GM12878 (cell line): ENCODE measurements around the gene DUOXA1. TPM values are rescaled to one million over a fixed set of nuclear protein-coding genes. Genes with fewer than 3 reads are reported as not detected.

Source experiments
- ATAC-seq: fragments of 200-7000 bp; cut with Tn5 transposase; 3 replicates; pipeline ENCODE4 v1.9.1; 2020; ENCODE audit warnings: mild to moderate bottlenecking, moderate library complexity
- BruUV-seq: library from RNA; stranded (reverse); fragments of 400-500 nt; replicated peaks from 2 replicates; lab custom pipeline; 2021; lab: Mats Ljungman, UMichigan
- CTCF ChIA-PET: fragments of 300-600 bp; sonication (Branson Sonifier 250); formaldehyde crosslinking; extraction: SDS; loops from one replicate; lab custom pipeline; 2021; ENCODE audit warnings: inconsistent platforms; lab: Yijun Ruan, JAX
- POLR2A ChIA-PET: fragments of 350-600 bp; formaldehyde crosslinking; extraction: SDS; loops from one replicate; lab custom pipeline; 2021; ENCODE audit warnings: inconsistent platforms; lab: Charles Lee
- RAD21 ChIA-PET: fragments of 300-600 bp; sonication (Branson Sonifier 250); formaldehyde crosslinking; loops from one replicate; lab custom pipeline; 2023; ENCODE audit warnings: antibody characterized with exemption; ENCODE audit not compliant: unreplicated experiment; lab: Charles Lee
- SMC1A ChIA-PET: fragments of 300-600 bp; sonication (Branson Sonifier 250); formaldehyde crosslinking; loops from one replicate; lab custom pipeline; 2023; ENCODE audit not compliant: unreplicated experiment, uncharacterized antibody; lab: Charles Lee
- DNase-seq: peaks from one replicate; pipeline ENCODE4 v3.0.0-alpha.2; 2011; ENCODE audit warnings: low read depth, low spot score
- FAIRE-seq: peaks from 3 replicates; lab custom pipeline; 2011; peaks lifted over from hg19 to GRCh38; lab: Jason Lieb, UNC
- H2AFZ ChIP-seq: 2 replicates; pipeline ENCODE4 v1.6.0; 2011; ENCODE audit warnings: low read depth, low read length, control low read depth; ENCODE audit not compliant: control insufficient read depth
- H3K27ac ChIP-seq: 2 replicates; pipeline ENCODE4 v1.5.1; 2011; ENCODE audit warnings: control low read depth; ENCODE audit not compliant: control insufficient read depth, insufficient read depth
- H3K27me3 ChIP-seq, 2 experiments: replicated peaks in 1 of 2; 2 replicates each; pipeline versions ENCODE4 v1.6.0 to v1.6.1; 2011; ENCODE audit warnings: low read length in 1 of 2; ENCODE audit not compliant: control insufficient read depth in 2 of 2, insufficient read depth in 2 of 2
- H3K36me3 ChIP-seq, 2 experiments: 2 replicates each; pipeline ENCODE4 v1.5.1; 2011; ENCODE audit warnings: low read length in 1 of 2; ENCODE audit not compliant: control insufficient read depth in 2 of 2, insufficient read depth in 2 of 2
- H3K4me1 ChIP-seq: 2 replicates; pipeline ENCODE4 v1.6.1; 2011; ENCODE audit warnings: mild to moderate bottlenecking, low read length, moderate library complexity, mixed read lengths; ENCODE audit not compliant: control insufficient read depth, insufficient read depth
- H3K4me2 ChIP-seq: 2 replicates; pipeline ENCODE4 v1.6.0; 2011; ENCODE audit warnings: control low read depth; ENCODE audit not compliant: control insufficient read depth, insufficient read depth
- H3K4me3 ChIP-seq: fragments of 200-600 bp; sonication (generic); 2 replicates; pipeline ENCODE4 v1.5.1; 2016
- H3K79me2 ChIP-seq: 2 replicates; pipeline ENCODE4 v1.6.0; 2011; ENCODE audit warnings: low read length; ENCODE audit not compliant: control insufficient read depth, insufficient read depth
- H3K9ac ChIP-seq: 2 replicates; pipeline ENCODE4 v1.8.0; 2011; ENCODE audit warnings: low read length, control low read depth, mixed read lengths; ENCODE audit not compliant: control insufficient read depth, insufficient read depth
- H3K9me3 ChIP-seq: replicated peaks from 3 replicates; pipeline ENCODE4 v1.5.1; 2011; ENCODE audit warnings: mild to moderate bottlenecking, low read length; ENCODE audit not compliant: control insufficient read depth, insufficient read depth
- H4K20me1 ChIP-seq: 2 replicates; pipeline ENCODE4 v1.6.0; 2011; ENCODE audit not compliant: control insufficient read depth, insufficient read depth
- ATF7 ChIP-seq: fragments of 450-650 bp; IDR thresholded peaks from 2 replicates; pipeline ENCODE4 v1.6.1; 2016; ENCODE audit warnings: low read depth, mild to moderate bottlenecking
- BHLHE40 ChIP-seq, 2 experiments: fragments of 450-650 bp in 1 of 2; IDR thresholded peaks; 2 replicates each; pipeline ENCODE4 v1.6.1; 2011 to 2017; ENCODE audit warnings: low read depth in 2 of 2, borderline replicate concordance in 1 of 2, improper control_type of control experiment in 1 of 2, low read length in 1 of 2, mild to moderate bottlenecking in 1 of 2
- CREB1 ChIP-seq: IDR thresholded peaks from 2 replicates; pipeline ENCODE4 v1.6.1; 2012; ENCODE audit warnings: low read depth, mild to moderate bottlenecking, inconsistent platforms
- GABPA ChIP-seq: IDR thresholded peaks from 2 replicates; pipeline ENCODE4 v1.6.1; 2014; ENCODE audit warnings: antibody characterized with exemption, low read depth, mild to moderate bottlenecking, inconsistent platforms
- IKZF2 ChIP-seq, 2 experiments: fragments of 450-650 bp; IDR thresholded peaks; 2 replicates each; pipeline ENCODE4 v1.6.1; 2017; ENCODE audit warnings: mild to moderate bottlenecking in 2 of 2, moderate library complexity in 2 of 2
- KAT2A ChIP-seq: conservative IDR thresholded peaks from 2 replicates; pipeline ENCODE4 v1.6.1; 2011; ENCODE audit warnings: low read depth, low read length; ENCODE audit not compliant: control insufficient read depth
- NFXL1 ChIP-seq: fragments of 450-650 bp; IDR thresholded peaks from 2 replicates; pipeline ENCODE4 v1.6.1; 2017; ENCODE audit warnings: antibody characterized with exemption, mild to moderate bottlenecking, borderline replicate concordance
- NR2F1 ChIP-seq: fragments of 450-650 bp; conservative IDR thresholded peaks from 2 replicates; pipeline ENCODE4 v1.6.1; 2017; ENCODE audit warnings: mild to moderate bottlenecking
- POLR2A ChIP-seq: IDR thresholded peaks from 2 replicates; pipeline ENCODE4 v1.6.1; 2011; ENCODE audit warnings: low read depth, mild to moderate bottlenecking, low read length
- POLR2AphosphoS5 ChIP-seq: IDR thresholded peaks from 2 replicates; pipeline ENCODE4 v1.6.1; 2011; ENCODE audit warnings: mild to moderate bottlenecking, low read length, inconsistent platforms
- RFX5 ChIP-seq: IDR thresholded peaks from 2 replicates; pipeline ENCODE4 v1.6.1; 2011; ENCODE audit warnings: low read depth, low read length, improper control_type of control experiment
- SRF ChIP-seq, 2 experiments: IDR thresholded peaks; 2 replicates each; pipeline ENCODE4 v1.6.1; 2011; ENCODE audit warnings: low read depth in 2 of 2, low read length in 2 of 2, mild to moderate bottlenecking in 1 of 2, moderate library complexity in 1 of 2
- SUPT20H ChIP-seq: IDR thresholded peaks from 2 replicates; pipeline ENCODE4 v1.6.1; 2011; ENCODE audit warnings: low read depth, mild to moderate bottlenecking, low read length, moderate library complexity, borderline replicate concordance; ENCODE audit not compliant: control insufficient read depth
- ZBTB4 ChIP-seq: fragments of 450-650 bp; formaldehyde crosslinking; IDR thresholded peaks from 2 replicates; pipeline ENCODE4 v1.4.0; 2022; ENCODE audit warnings: mild to moderate bottlenecking, moderate library complexity
- ZNF207 ChIP-seq: fragments of 450-650 bp; IDR thresholded peaks from 2 replicates; pipeline ENCODE4 v1.6.1; 2014; ENCODE audit warnings: antibody characterized with exemption, mild to moderate bottlenecking, borderline replicate concordance
- WGBS: methylation state at CpG from one replicate; pipeline ENCODE4 v1.1.6; 2016; ENCODE audit warnings: low lambda C conversion rate; ENCODE audit not compliant: insufficient replicate concordance, insufficient coverage; ENCODE audit errors: missing lambda C conversion rate; 5-methylcytosine and 5-hydroxymethylcytosine counted together
- in situ Hi-C: fragments of 300-500 bp; cut with MboI; formaldehyde crosslinking; loops from 9 replicates; pipeline ENCODE4 v1.14.3; 2018; ENCODE audit warnings: mixed read lengths
- intact Hi-C: fragments of 100-400 bp; cut with micrococcal nuclease; formaldehyde crosslinking; loops from one replicate; pipeline ENCODE4 v1.14.2; 2022; ENCODE audit not compliant: unreplicated experiment
- polyA plus RNA-seq, 11 experiments: library from polyadenylated mRNA; depleted of rRNA in 4 of 11; unstranded in 6 of 11; stranded (reverse) in 5 of 11; fragments of >200 nt; fragmentation: Nextera tagmentation in 4 of 11; fragmentation: Illumina TruSeq in 1 of 11; extraction: Ambion mirVana in 4 of 11; extraction: Trizol in 1 of 11; gene quantifications; 1 replicate in 1 of 11; 2 replicates in 10 of 11; pipeline versions ENCODE4 v1.2.1 to v1.2.3, GENCODE V29; 2011 to 2016; ENCODE audit warnings: inconsistent platforms in 2 of 11, missing spikeins in 2 of 11, low read depth in 1 of 11
- total RNA-seq, 4 experiments: library from RNA; depleted of rRNA in 3 of 4; stranded (reverse); fragments of >200 nt in 3 of 4; fragmentation: Illumina TruSeq in 1 of 4; extraction: Trizol in 1 of 4; gene quantifications; 2 replicates each; pipeline versions ENCODE4 v1.2.1 to v1.2.3, GENCODE V29; 2013 to 2021

DUOXA1 gene
- total and polyA plus RNA-seq, 10 of the 15 experiments (the other 5 are each of a cell fraction or from before 2014, with no cell fraction given), result 0.08 TPM; not detected in 9

GRCh38 chr15:45117308-45118130 lies 12.2 kb downstream of the DUOXA1 start (continued):
- no peak for TF ChIP-seq ZBTB4 (CRISPR knock-in tag)

- Histone ChIP-seq H3K27me3 (peaks cover 24 to 39% of the 10 kb centered on the region in 2 experiments), H3K4me2 (no peak overlapping the region), H3K9ac (no peak overlapping the region), H3K36me3 (no peaks in the 10 kb centered on the region), H3K4me3 (no peak overlapping the region), H3K4me1 (no peaks in the 10 kb centered on the region; the same call in 1 of the 2 replicates), H3K27ac (no peak overlapping the region), H3K79me2 (no peaks in the 10 kb centered on the region), H3K9me3 (no peaks in the 10 kb centered on the region), H2AFZ (no peak overlapping the region), H4K20me1 (no peaks in the 10 kb centered on the region)
- in situ Hi-C loops, result loop anchor here (10.0 kb wide), 1 partner anchor 58 kb away; no protein-coding TSS in a partner anchor
- RAD21 ChIA-PET, result no interaction called here
- CTCF ChIA-PET, result interaction anchor here (1.1 kb wide), 1 partner anchor 47 kb away, joined by 3 read pairs; no protein-coding TSS in a partner anchor
- intact Hi-C loops, result no loop called here
- TF ChIP-seq KAT2A (no peak), CREB1 (no peak), ATF7 (no peak), BHLHE40 (IDR thresholded peaks at IDR 0.05; ENCODE audit: borderline replicate concordance in 1 of 2, low read depth in 2 of 2, low read length in 1 of 2) (no peak), POLR2A (no peak), SRF (IDR thresholded peaks at IDR 0.05; ENCODE audit: low read depth in 2 of 2, low read length in 2 of 2) (no peak), SUPT20H (no peak), GABPA (no peak), ZNF207 (no peak), RFX5 (no peak), POLR2AphosphoS5 (no peak), NR2F1 (no peak), IKZF2 (IDR thresholded peaks at IDR 0.05) (no peak), NFXL1 (no peak)
- DNase-seq (no peak), FAIRE-seq (no peak), ATAC-seq (no peak)
- SMC1A ChIA-PET, result no interaction called here
- WGBS, result 28% methylated on average over 60 of the region's 65 CpGs
- POLR2A ChIA-PET, result no interaction called here
- BruUV-seq, result no TSS peak
Observed at GRCh38 chr15:45116482-45117307, 13.0 kb downstream of the DUOXA1 start.
